Measurements from ENCODE around the gene METTL26. TPM values are rescaled to one million over a fixed set of nuclear protein-coding genes. Genes with fewer than 3 reads are reported as not detected.

The METTL26 gene
- total and polyA plus RNA-seq, 8 donors = 37.2 to 70.4 (median 54.5) TPM

DNA sequence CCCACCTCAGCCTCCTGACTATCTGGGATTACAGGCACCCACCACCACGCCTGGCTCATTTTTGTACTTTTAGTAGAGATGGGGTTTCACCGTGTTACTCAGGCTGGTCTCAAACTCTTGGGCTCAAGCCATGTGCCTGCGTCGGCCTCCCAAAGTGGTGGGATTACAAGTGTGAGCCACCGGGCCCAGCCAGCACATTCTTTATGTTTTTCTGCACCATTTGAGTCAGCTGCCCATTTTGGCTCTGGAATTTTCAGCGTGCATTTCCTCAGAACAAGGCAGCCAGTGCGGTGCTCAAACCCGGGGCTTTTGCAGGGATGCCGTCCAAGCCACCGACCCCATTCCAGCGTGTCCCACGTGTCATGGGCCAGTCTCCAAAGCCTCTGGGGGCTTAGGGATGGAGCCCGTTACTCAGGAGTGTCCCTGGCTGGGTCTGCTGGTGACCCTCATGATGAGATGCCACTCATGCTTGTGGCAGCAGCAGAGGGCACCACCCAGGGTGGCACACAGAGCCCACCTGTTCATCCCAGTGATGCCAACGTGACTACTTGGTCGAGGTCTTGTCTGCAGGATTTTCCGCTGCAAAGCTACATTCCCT lies 50.0 kb downstream of the METTL26 start:
- no peaks in the 10 kb centered on the region for H3K9me3 ChIP-seq
- no peak overlapping the region for H3K4me3 ChIP-seq
- H3K27me3 ChIP-seq = no peaks in the 10 kb centered on the region
- DNase-seq (no peak), ATAC-seq (no peak)
- H3K4me1 ChIP-seq = peaks cover 17 to 28% of the 10 kb centered on the region in 2 donors
- no peak overlapping the region for H3K27ac ChIP-seq
- TF ChIP-seq, protein P1, sequence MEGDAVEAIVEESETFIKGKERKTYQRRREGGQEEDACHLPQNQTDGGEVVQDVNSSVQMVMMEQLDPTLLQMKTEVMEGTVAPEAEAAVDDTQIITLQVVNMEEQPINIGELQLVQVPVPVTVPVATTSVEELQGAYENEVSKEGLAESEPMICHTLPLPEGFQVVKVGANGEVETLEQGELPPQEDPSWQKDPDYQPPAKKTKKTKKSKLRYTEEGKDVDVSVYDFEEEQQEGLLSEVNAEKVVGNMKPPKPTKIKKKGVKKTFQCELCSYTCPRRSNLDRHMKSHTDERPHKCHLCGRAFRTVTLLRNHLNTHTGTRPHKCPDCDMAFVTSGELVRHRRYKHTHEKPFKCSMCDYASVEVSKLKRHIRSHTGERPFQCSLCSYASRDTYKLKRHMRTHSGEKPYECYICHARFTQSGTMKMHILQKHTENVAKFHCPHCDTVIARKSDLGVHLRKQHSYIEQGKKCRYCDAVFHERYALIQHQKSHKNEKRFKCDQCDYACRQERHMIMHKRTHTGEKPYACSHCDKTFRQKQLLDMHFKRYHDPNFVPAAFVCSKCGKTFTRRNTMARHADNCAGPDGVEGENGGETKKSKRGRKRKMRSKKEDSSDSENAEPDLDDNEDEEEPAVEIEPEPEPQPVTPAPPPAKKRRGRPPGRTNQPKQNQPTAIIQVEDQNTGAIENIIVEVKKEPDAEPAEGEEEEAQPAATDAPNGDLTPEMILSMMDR (IDR thresholded peaks at IDR 0.05) = no peak
- intact Hi-C loops (cut with DNase I) = no loop called here
- peaks cover 0 to 11% of the 10 kb centered on the region in 2 donors for H3K36me3 ChIP-seq

GRCh38 chr16:585351-585750 lies 50.8 kb downstream of the METTL26 start:
- ATAC-seq = no peak
- intact Hi-C loops (cut with DNase I) = no loop called here

More at GRCh38 chr16:585351-585750, 50.8 kb downstream of the METTL26 start:
- peaks cover 0 to 19% of the 10 kb centered on the region in 2 donors for H3K36me3 ChIP-seq
- H3K4me1 ChIP-seq = peaks cover 17 to 20% of the 10 kb centered on the region in 2 donors
- TF ChIP-seq, protein P1 (IDR thresholded peaks at IDR 0.05) = no peak
- H3K9me3 ChIP-seq = no peaks in the 10 kb centered on the region
- H3K27ac ChIP-seq = no peak overlapping the region
- no peaks in the 10 kb centered on the region for H3K27me3 ChIP-seq
- H3K4me3 ChIP-seq = no peak overlapping the region
- DNase-seq = no peak

Other genes with a start within 250 kb of the METTL26 start
- gene NME4, start 239.1 kb downstream of the METTL26 start, total RNA-seq = 10 to 100 TPM; 72.3 to 78.1 TPM
- gene NME4, start 239.1 kb downstream of the METTL26 start, polyA plus RNA-seq (ENCODE audit: insufficient read length in 6 of 6) = 100 to 1,000 TPM; 149 to 199 (median 168) TPM
- 10 to 100 TPM; 14.4 to 17.1 TPM for gene DECR2, start 234.4 kb downstream of the METTL26 start, total RNA-seq
- 10 to 100 TPM; 10.3 to 25.1 (median 16.7) TPM for gene DECR2, start 234.4 kb downstream of the METTL26 start, polyA plus RNA-seq (ENCODE audit: insufficient read length in 6 of 6)
- 10 to 100 TPM; 28.1 to 38.0 TPM for gene RAB11FIP3, start 210.7 kb downstream of the METTL26 start, total RNA-seq
- gene RAB11FIP3, start 210.7 kb downstream of the METTL26 start, polyA plus RNA-seq (ENCODE audit: insufficient read length in 6 of 6) = 10 to 100 TPM; 48.8 to 64.0 (median 56.7) TPM
- gene CAPN15, start 108.6 kb downstream of the METTL26 start, total RNA-seq = 10 to 100 TPM; 33.8 to 57.2 TPM
- 10 to 100 TPM; 16.7 to 45.3 (median 26.0) TPM for gene CAPN15, start 108.6 kb downstream of the METTL26 start, polyA plus RNA-seq (ENCODE audit: insufficient read length in 6 of 6)
- not detected for gene PRR35, start 75.9 kb downstream of the METTL26 start, total RNA-seq
- under 1 TPM in 1 of 6 donors, not detected in 5; 0.06 TPM for gene PRR35, start 75.9 kb downstream of the METTL26 start, polyA plus RNA-seq (ENCODE audit: insufficient read length in 6 of 6)
- 1 to 10 TPM in 1 of 2 donors, under 1 TPM in 1; 0.99 to 2.0 TPM for gene NHLRC4, start 69.3 kb downstream of the METTL26 start, total RNA-seq
- gene NHLRC4, start 69.3 kb downstream of the METTL26 start, polyA plus RNA-seq (ENCODE audit: insufficient read length in 6 of 6) = 1 to 10 TPM; 2.2 to 3.4 (median 3.1) TPM
- gene PIGQ, start 66.3 kb downstream of the METTL26 start, total RNA-seq = 10 to 100 TPM; 51.0 to 68.5 TPM
- gene PIGQ, start 66.3 kb downstream of the METTL26 start, polyA plus RNA-seq (ENCODE audit: insufficient read length in 6 of 6) = 10 to 100 TPM; 32.9 to 46.2 (median 36.8) TPM
- 10 to 100 TPM; 32.1 to 32.9 TPM for gene RAB40C, start 46.2 kb downstream of the METTL26 start, total RNA-seq
- gene RAB40C, start 46.2 kb downstream of the METTL26 start, polyA plus RNA-seq (ENCODE audit: insufficient read length in 6 of 6) = 10 to 100 TPM; 17.6 to 31.1 (median 22.4) TPM
- 1 to 10 TPM in 1 of 2 donors, under 1 TPM in 1; 0.58 to 1.4 TPM for gene WFIKKN1, start 5.3 kb downstream of the METTL26 start, total RNA-seq
- under 1 TPM; 0.11 to 0.85 (median 0.41) TPM for gene WFIKKN1, start 5.3 kb downstream of the METTL26 start, polyA plus RNA-seq (ENCODE audit: insufficient read length in 6 of 6)
- gene MCRIP2, start 5.5 kb upstream of the METTL26 start, total RNA-seq = 10 to 100 TPM; 41.5 to 42.5 TPM
- gene MCRIP2, start 5.5 kb upstream of the METTL26 start, polyA plus RNA-seq (ENCODE audit: insufficient read length in 6 of 6) = 10 to 100 TPM in 3 of 6 donors, 1 to 10 TPM in 3; 6.8 to 14.5 (median 9.8) TPM
- gene WDR90, start 13.1 kb upstream of the METTL26 start, total RNA-seq = 10 to 100 TPM; 27.3 to 41.3 TPM
- gene WDR90, start 13.1 kb upstream of the METTL26 start, polyA plus RNA-seq (ENCODE audit: insufficient read length in 6 of 6) = 10 to 100 TPM; 39.1 to 63.0 (median 44.4) TPM
- gene RHOT2, start 31.8 kb upstream of the METTL26 start, total RNA-seq = 10 to 100 TPM; 75.9 to 87.2 TPM
- 100 to 1,000 TPM in 1 of 6 donors, 10 to 100 TPM in 5; 59.8 to 104 (median 69.0) TPM for gene RHOT2, start 31.8 kb upstream of the METTL26 start, polyA plus RNA-seq (ENCODE audit: insufficient read length in 6 of 6)
- 1 to 10 TPM; 2.3 to 4.3 TPM for gene RHBDL1, start 39.4 kb upstream of the METTL26 start, total RNA-seq
- gene RHBDL1, start 39.4 kb upstream of the METTL26 start, polyA plus RNA-seq (ENCODE audit: insufficient read length in 6 of 6) = 1 to 10 TPM in 1 of 6 donors, under 1 TPM in 5; 0.45 to 1.9 (median 0.74) TPM
- 100 to 1,000 TPM in 1 of 2 donors, 10 to 100 TPM in 1; 93.9 to 103 TPM for gene STUB1, start 44.1 kb upstream of the METTL26 start, total RNA-seq
- 100 to 1,000 TPM in 4 of 6 donors, 10 to 100 TPM in 2; 92.9 to 143 (median 119) TPM for gene STUB1, start 44.1 kb upstream of the METTL26 start, polyA plus RNA-seq (ENCODE audit: insufficient read length in 6 of 6)
- gene JMJD8, start 48.0 kb upstream of the METTL26 start, total RNA-seq = 10 to 100 TPM; 68.9 to 72.6 TPM
- gene JMJD8, start 48.0 kb upstream of the METTL26 start, polyA plus RNA-seq (ENCODE audit: insufficient read length in 6 of 6) = 10 to 100 TPM; 41.7 to 53.0 (median 43.7) TPM
- gene WDR24, start 54.1 kb upstream of the METTL26 start, total RNA-seq = 10 to 100 TPM; 11.7 to 14.2 TPM
- 10 to 100 TPM in 5 of 6 donors, 1 to 10 TPM in 1; 9.4 to 14.3 (median 11.0) TPM for gene WDR24, start 54.1 kb upstream of the METTL26 start, polyA plus RNA-seq (ENCODE audit: insufficient read length in 6 of 6)
- 1 to 10 TPM in 1 of 2 donors, under 1 TPM in 1; 0.50 to 5.7 TPM for gene FBXL16, start 69.5 kb upstream of the METTL26 start, total RNA-seq
- gene FBXL16, start 69.5 kb upstream of the METTL26 start, polyA plus RNA-seq (ENCODE audit: insufficient read length in 6 of 6) = 1 to 10 TPM in 1 of 6 donors, under 1 TPM in 5; 0.48 to 1.1 (median 0.72) TPM
- gene METRN, start 78.8 kb upstream of the METTL26 start, total RNA-seq = 10 to 100 TPM; 37.0 to 57.3 TPM
- gene METRN, start 78.8 kb upstream of the METTL26 start, polyA plus RNA-seq (ENCODE audit: insufficient read length in 6 of 6) = 10 to 100 TPM in 3 of 6 donors, 1 to 10 TPM in 3; 9.3 to 22.5 (median 11.1) TPM
- gene ANTKMT, start 84.8 kb upstream of the METTL26 start, total RNA-seq = 10 to 100 TPM; 45.8 to 52.9 TPM
- 10 to 100 TPM in 3 of 6 donors, 1 to 10 TPM in 3; 7.7 to 18.5 (median 11.1) TPM for gene ANTKMT, start 84.8 kb upstream of the METTL26 start, polyA plus RNA-seq (ENCODE audit: insufficient read length in 6 of 6)
- gene CCDC78, start 90.1 kb upstream of the METTL26 start, total RNA-seq = 10 to 100 TPM in 1 of 2 donors, under 1 TPM in 1; 0.96 to 13.7 TPM
- gene CCDC78, start 90.1 kb upstream of the METTL26 start, polyA plus RNA-seq (ENCODE audit: insufficient read length in 6 of 6) = 1 to 10 TPM; 1.8 to 8.9 (median 8.6) TPM
- gene HAGHL, start 90.8 kb upstream of the METTL26 start, total RNA-seq = 1 to 10 TPM; 8.7 to 9.9 TPM
- gene HAGHL, start 90.8 kb upstream of the METTL26 start, polyA plus RNA-seq (ENCODE audit: insufficient read length in 6 of 6) = 1 to 10 TPM; 2.4 to 7.7 (median 3.6) TPM
- 10 to 100 TPM; 26.7 to 28.2 TPM for gene CIAO3, start 104.7 kb upstream of the METTL26 start, total RNA-seq
- 10 to 100 TPM; 17.2 to 27.2 (median 20.4) TPM for gene CIAO3, start 104.7 kb upstream of the METTL26 start, polyA plus RNA-seq (ENCODE audit: insufficient read length in 6 of 6)
- gene MSLN, start 124.4 kb upstream of the METTL26 start, total RNA-seq = 100 to 1,000 TPM in 1 of 2 donors, 10 to 100 TPM in 1; 55.5 to 464 TPM
- gene MSLN, start 124.4 kb upstream of the METTL26 start, polyA plus RNA-seq (ENCODE audit: insufficient read length in 6 of 6) = 10 to 100 TPM; 14.5 to 29.0 (median 18.4) TPM
- 10 to 100 TPM; 12.6 to 21.0 TPM for gene RPUSD1, start 152.1 kb upstream of the METTL26 start, total RNA-seq
- gene RPUSD1, start 152.1 kb upstream of the METTL26 start, polyA plus RNA-seq (ENCODE audit: insufficient read length in 6 of 6) = 10 to 100 TPM in 4 of 6 donors, 1 to 10 TPM in 2; 8.6 to 13.9 (median 11.4) TPM
- 10 to 100 TPM; 18.8 to 35.5 TPM for gene CHTF18, start 152.3 kb upstream of the METTL26 start, total RNA-seq
- 10 to 100 TPM; 23.7 to 30.8 (median 24.4) TPM for gene CHTF18, start 152.3 kb upstream of the METTL26 start, polyA plus RNA-seq (ENCODE audit: insufficient read length in 6 of 6)
- gene GNG13, start 164.4 kb upstream of the METTL26 start, total RNA-seq = not detected
- under 1 TPM in 2 of 6 donors, not detected in 4; 0.17 to 0.27 TPM for gene GNG13, start 164.4 kb upstream of the METTL26 start, polyA plus RNA-seq (ENCODE audit: insufficient read length in 6 of 6)

All from left lung (tissue), 10 donors.